Measurements from ENCODE around the gene E2F4.

- TF ChIP-seq POLR2A (conservative IDR thresholded peaks at IDR 0.05) (peak; percentile 88), MEF2D (tag; conservative IDR thresholded peaks at IDR 0.05; ENCODE audit: low read depth) (no peak), ZNF224 (CRISPR knock-in tag; IDR thresholded peaks at IDR 0.05) (no peak)
- TF ChIP-seq, protein P1, sequence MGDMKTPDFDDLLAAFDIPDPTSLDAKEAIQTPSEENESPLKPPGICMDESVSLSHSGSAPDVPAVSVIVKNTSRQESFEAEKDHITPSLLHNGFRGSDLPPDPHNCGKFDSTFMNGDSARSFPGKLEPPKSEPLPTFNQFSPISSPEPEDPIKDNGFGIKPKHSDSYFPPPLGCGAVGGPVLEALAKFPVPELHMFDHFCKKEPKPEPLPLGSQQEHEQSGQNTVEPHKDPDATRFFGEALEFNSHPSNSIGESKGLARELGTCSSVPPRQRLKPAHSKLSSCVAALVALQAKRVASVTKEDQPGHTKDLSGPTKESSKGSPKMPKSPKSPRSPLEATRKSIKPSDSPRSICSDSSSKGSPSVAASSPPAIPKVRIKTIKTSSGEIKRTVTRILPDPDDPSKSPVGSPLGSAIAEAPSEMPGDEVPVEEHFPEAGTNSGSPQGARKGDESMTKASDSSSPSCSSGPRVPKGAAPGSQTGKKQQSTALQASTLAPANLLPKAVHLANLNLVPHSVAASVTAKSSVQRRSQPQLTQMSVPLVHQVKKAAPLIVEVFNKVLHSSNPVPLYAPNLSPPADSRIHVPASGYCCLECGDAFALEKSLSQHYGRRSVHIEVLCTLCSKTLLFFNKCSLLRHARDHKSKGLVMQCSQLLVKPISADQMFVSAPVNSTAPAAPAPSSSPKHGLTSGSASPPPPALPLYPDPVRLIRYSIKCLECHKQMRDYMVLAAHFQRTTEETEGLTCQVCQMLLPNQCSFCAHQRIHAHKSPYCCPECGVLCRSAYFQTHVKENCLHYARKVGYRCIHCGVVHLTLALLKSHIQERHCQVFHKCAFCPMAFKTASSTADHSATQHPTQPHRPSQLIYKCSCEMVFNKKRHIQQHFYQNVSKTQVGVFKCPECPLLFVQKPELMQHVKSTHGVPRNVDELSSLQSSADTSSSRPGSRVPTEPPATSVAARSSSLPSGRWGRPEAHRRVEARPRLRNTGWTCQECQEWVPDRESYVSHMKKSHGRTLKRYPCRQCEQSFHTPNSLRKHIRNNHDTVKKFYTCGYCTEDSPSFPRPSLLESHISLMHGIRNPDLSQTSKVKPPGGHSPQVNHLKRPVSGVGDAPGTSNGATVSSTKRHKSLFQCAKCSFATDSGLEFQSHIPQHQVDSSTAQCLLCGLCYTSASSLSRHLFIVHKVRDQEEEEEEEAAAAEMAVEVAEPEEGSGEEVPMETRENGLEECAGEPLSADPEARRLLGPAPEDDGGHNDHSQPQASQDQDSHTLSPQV (IDR thresholded peaks at IDR 0.05) = no peak
These were observed 8.1 kb upstream of the E2F4 start, which contains the start of gene MATCAP1 for GRCh38 chr16:67183627-67184452.
